Measurements from ENCODE around the gene ZNF385B. TPM values are rescaled to one million over a fixed set of nuclear protein-coding genes. Genes with fewer than 3 reads are reported as not detected.

The ZNF385B gene
- total RNA-seq, 4 donors from 2014 or later, result 2.2 to 5.0 (median 4.0) TPM

- intact Hi-C loops (cut with DNase I), result no loop called here
- 93% methylated on average over 5 of the region's 5 CpGs for WGBS
- Histone ChIP-seq H3K36me3 (no peaks in the 10 kb centered on the region), H3K27me3 (no peaks in the 10 kb centered on the region), H3K27ac (replicated peaks in 1 of 4) (no peak overlapping the region), H3K4me1 (no peaks in the 10 kb centered on the region), H3K9me3 (no peaks in the 10 kb centered on the region), H3K4me3 (no peak overlapping the region)
- TF ChIP-seq POLR2AphosphoS5 (IDR thresholded peaks at IDR 0.05) (no peak), CTCF (IDR thresholded peaks at IDR 0.05) (no peak), EP300 (IDR thresholded peaks at IDR 0.05) (no peak), POLR2A (IDR thresholded peaks at IDR 0.05; ENCODE audit: low read depth) (no peak)
- DNase-seq (ENCODE audit: extremely low spot score), result no peak
Observed at GRCh38 chr2:179726461-179727180, 134.8 kb downstream of the ZNF385B start.

DNA sequence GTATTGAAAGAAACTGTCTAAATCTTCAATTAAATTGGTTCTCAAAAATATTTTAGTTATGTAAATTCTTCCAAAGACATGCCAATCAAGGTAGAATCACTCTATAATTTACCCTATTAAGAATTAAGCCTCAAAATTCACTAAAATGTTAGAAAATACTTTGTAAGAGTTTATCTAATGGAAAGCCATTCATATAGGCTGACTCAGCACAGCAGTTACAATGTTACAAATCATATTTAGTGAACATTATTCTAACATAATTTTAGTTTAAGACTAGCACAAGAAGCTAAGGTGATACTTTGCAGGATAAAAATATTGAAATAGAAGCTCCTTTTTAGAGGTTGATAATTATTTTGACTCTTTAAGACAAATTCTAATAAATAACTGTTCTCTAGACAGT is 137.0 kb downstream of the ZNF385B start:
- Histone ChIP-seq H3K27ac (replicated peaks in 1 of 4) (no peak overlapping the region), H3K9me3 (no peaks in the 10 kb centered on the region), H3K36me3 (no peaks in the 10 kb centered on the region), H3K27me3 (no peaks in the 10 kb centered on the region), H3K4me3 (no peak overlapping the region), H3K4me1 (no peaks in the 10 kb centered on the region)
- TF ChIP-seq POLR2A (IDR thresholded peaks at IDR 0.05; ENCODE audit: low read depth), result no peak
- no peak for TF ChIP-seq POLR2AphosphoS5 (IDR thresholded peaks at IDR 0.05)
- no peak for TF ChIP-seq EP300 (IDR thresholded peaks at IDR 0.05)
- TF ChIP-seq CTCF (IDR thresholded peaks at IDR 0.05), result no peak
- DNase-seq (ENCODE audit: extremely low spot score), result no peak
- intact Hi-C loops (cut with DNase I), result no loop called here

GRCh38 chr2:179720173-179720772 is 141.1 kb downstream of the ZNF385B start:
- no peaks in the 10 kb centered on the region for H3K36me3 ChIP-seq
- H3K9me3 ChIP-seq, result no peaks in the 10 kb centered on the region
- no peaks in the 10 kb centered on the region for H3K27me3 ChIP-seq
- TF ChIP-seq EP300 (IDR thresholded peaks at IDR 0.05) (no peak), CTCF (IDR thresholded peaks at IDR 0.05) (no peak), POLR2A (IDR thresholded peaks at IDR 0.05; ENCODE audit: low read depth) (no peak), POLR2AphosphoS5 (IDR thresholded peaks at IDR 0.05) (no peak)
- no peaks in the 10 kb centered on the region for H3K4me1 ChIP-seq
- intact Hi-C loops (cut with DNase I), result no loop called here
- H3K4me3 ChIP-seq, result no peak overlapping the region
- DNase-seq (ENCODE audit: extremely low spot score), result no peak
- no peak overlapping the region for H3K27ac ChIP-seq (replicated peaks in 1 of 4)

DNA sequence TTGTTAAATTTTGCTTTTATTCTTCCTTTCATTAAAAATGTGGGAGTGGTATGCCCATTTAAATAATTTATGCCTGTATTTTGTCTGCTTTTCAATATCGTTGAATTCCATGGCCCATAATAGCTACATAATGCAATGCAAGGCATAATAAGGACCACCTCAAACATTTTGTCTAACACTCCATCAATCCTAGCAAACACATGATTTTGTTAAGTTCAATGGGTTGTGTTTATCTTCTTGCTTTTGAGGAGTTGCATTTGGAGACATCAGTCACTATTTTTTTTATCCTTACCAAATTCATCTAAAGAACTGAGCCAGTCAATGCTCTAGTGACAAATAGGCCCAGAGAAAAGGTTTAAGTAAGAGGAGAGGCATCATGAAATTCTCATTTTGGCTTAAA is 145.5 kb downstream of the ZNF385B start:
- Histone ChIP-seq H3K27me3 (no peaks in the 10 kb centered on the region), H3K4me1 (no peaks in the 10 kb centered on the region), H3K36me3 (no peaks in the 10 kb centered on the region), H3K4me3 (no peak overlapping the region), H3K27ac (replicated peaks in 1 of 4) (no peak overlapping the region), H3K9me3 (no peaks in the 10 kb centered on the region)
- DNase-seq (ENCODE audit: extremely low spot score), result no peak
- intact Hi-C loops (cut with DNase I), result no loop called here
- WGBS, result 36% methylated on average over 1 of the region's 1 CpG
- TF ChIP-seq POLR2A (IDR thresholded peaks at IDR 0.05; ENCODE audit: low read depth), result no peak
- no peak for TF ChIP-seq CTCF (IDR thresholded peaks at IDR 0.05)
- no peak for TF ChIP-seq POLR2AphosphoS5 (IDR thresholded peaks at IDR 0.05)
- no peak for TF ChIP-seq EP300 (IDR thresholded peaks at IDR 0.05)

All from esophagus muscularis mucosa (tissue), 4 donors.